Ascending aorta (tissue), 2 donors: ENCODE measurements around the gene RAB4A. TPM values are rescaled to one million over a fixed set of nuclear protein-coding genes. Genes with fewer than 3 reads are reported as not detected.
A peak's percentile ranks its signal among the peaks of the same experiment; 100 is the strongest.

Experiments
- DNase-seq, 2 donors: peaks; one replicate each; pipeline ENCODE4 v3.0.0-alpha.2; 2019; ENCODE audit warnings: low spot score in 2 of 2
- H3K27ac ChIP-seq, 2 donors: fragments of 200-600 bp; sonication (generic); one replicate each; pipeline ENCODE4 v1.5.1; 2016 to 2017; ENCODE audit warnings: mild to moderate bottlenecking in 1 of 2
- H3K27me3 ChIP-seq: fragments of 200-600 bp; sonication (generic); one replicate; pipeline ENCODE4 v1.5.1; 2017
- H3K36me3 ChIP-seq, 2 donors: fragments of 200-600 bp; sonication (generic); one replicate each; pipeline ENCODE4 v1.5.1; 2016
- H3K4me1 ChIP-seq, 2 donors: fragments of 200-600 bp; sonication (generic); one replicate each; pipeline ENCODE4 v1.5.1; 2016 to 2017; ENCODE audit warnings: mild to moderate bottlenecking in 1 of 2
- H3K4me3 ChIP-seq, 2 donors: fragments of 200-600 bp; sonication (generic); one replicate each; pipeline ENCODE4 v1.5.1; 2016 to 2017; ENCODE audit warnings: mild to moderate bottlenecking in 1 of 2
- H3K9me3 ChIP-seq, 2 donors: fragments of 200-600 bp; sonication (generic); one replicate each; pipeline ENCODE4 v1.5.1; 2016
- intact Hi-C: fragments of 100-400 bp; cut with DNase I; formaldehyde crosslinking; loops from one replicate; pipeline ENCODE4 v1.15.1; 2023
- total RNA-seq: library from RNA; depleted of rRNA; stranded (reverse); fragments of >200 nt; gene quantifications from one replicate; pipeline ENCODE4 v1.1.0, GENCODE V29; 2016
- TF ChIP-seq, protein P1 (sequence below), 3 experiments: fragments of 200-600 bp in 2 of 3; fragments of 450-650 bp in 1 of 3; sonication (generic) in 2 of 3; IDR thresholded peaks; one replicate each; pipeline ENCODE4 v1.5.1; 2016 to 2019; ENCODE audit warnings: antibody characterized with exemption in 3 of 3, mild to moderate bottlenecking in 1 of 3, moderate library complexity in 1 of 3

RAB4A gene
- total RNA-seq, 1 donor from 2014 or later, result 6.0 TPM

DNA sequence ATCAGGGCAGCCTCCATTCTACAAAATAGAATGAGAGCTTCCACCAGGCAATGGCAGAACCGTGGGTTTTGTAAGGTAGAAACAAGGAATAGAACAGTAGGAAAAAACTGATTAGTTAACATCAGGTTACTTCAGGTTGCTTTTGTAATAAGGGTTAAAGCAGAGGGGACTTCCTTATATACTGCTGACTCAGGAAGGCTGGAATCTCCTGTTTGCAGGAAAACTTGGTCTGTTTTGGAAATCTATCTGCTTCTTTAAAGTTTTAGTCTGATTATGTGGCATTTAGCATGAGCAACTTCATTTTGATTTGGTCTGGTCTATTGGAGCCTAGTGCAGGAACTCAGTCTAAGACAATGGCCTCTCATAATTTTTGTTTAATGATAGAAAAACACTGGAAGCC is 32.7 kb upstream of the RAB4A start:
- DNase-seq, result no peak
- Histone ChIP-seq H3K27ac (no peak overlapping the region), H3K27me3 (no peaks in the 10 kb centered on the region), H3K36me3 (no peaks in the 10 kb centered on the region), H3K4me3 (no peak overlapping the region), H3K4me1 (no peaks in the 10 kb centered on the region), H3K9me3 (no peaks in the 10 kb centered on the region)
- TF ChIP-seq, protein P1, sequence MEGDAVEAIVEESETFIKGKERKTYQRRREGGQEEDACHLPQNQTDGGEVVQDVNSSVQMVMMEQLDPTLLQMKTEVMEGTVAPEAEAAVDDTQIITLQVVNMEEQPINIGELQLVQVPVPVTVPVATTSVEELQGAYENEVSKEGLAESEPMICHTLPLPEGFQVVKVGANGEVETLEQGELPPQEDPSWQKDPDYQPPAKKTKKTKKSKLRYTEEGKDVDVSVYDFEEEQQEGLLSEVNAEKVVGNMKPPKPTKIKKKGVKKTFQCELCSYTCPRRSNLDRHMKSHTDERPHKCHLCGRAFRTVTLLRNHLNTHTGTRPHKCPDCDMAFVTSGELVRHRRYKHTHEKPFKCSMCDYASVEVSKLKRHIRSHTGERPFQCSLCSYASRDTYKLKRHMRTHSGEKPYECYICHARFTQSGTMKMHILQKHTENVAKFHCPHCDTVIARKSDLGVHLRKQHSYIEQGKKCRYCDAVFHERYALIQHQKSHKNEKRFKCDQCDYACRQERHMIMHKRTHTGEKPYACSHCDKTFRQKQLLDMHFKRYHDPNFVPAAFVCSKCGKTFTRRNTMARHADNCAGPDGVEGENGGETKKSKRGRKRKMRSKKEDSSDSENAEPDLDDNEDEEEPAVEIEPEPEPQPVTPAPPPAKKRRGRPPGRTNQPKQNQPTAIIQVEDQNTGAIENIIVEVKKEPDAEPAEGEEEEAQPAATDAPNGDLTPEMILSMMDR (IDR thresholded peaks at IDR 0.05), result no peak
- intact Hi-C loops, result no loop called here

DNA sequence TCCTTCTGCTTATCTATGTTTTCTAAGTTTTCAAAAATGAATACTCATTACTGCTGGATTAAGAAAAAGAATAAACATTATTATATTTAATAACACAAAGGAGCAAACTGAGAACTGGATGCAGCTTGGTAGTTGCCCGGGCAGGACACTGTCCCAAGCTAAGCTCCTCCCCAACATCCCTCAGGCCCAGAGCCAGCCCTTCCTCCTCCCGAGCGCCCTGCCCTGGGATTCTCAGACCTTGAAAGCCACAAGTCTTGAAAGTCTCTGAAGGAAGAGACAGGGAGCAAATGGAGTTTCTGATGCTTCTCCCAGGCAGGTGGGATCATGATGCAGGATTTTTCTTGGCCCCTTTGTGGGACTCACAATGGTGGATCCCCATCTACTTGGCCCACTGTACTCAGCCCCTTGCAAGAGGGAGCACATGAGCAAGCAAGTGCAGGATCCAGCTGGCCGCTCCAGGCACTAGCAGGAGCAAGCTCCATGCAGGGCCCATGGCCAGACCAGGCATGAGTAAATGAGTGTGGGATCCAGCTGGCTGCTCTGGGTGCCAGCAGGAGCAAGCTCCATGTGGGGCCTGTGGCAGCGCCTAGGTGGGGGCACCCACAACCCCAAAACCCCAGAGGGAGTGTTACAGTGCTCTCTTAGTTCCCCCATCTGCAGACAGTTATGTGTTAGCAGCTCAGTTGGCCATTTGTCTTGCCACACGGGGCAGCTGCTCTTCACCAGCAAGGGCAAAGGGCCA is 32.1 kb upstream of the RAB4A start:
- Histone ChIP-seq H3K27ac (no peak overlapping the region), H3K4me3 (no peak overlapping the region), H3K4me1 (no peaks in the 10 kb centered on the region), H3K9me3 (peaks cover 0 to 3% of the 10 kb centered on the region in 2 donors), H3K36me3 (no peaks in the 10 kb centered on the region), H3K27me3 (no peaks in the 10 kb centered on the region)
- no peak for DNase-seq
- intact Hi-C loops, result no loop called here
- TF ChIP-seq, protein P1 (IDR thresholded peaks at IDR 0.05), result no peak

DNA sequence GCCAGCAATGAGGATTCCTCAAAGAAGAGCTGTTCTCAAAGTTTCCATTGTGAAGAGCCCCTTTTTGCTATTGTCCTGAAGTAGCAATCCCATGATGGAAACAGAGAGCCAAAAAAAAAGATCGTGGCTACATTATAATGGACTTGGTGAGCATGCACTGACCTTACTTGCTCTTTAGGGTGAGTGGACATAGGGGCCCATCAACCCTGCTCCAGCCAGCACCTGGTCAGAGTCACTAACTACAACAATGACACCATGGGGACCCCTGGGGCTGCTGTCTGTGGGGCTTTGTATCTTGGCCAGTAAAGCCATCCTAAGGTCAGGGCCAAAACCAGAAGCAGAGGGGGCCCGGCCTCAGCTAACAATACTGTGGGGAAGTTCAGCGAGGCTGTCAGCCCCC is 30.4 kb upstream of the RAB4A start:
- peak in 1 of 2 donors; percentile 49 for DNase-seq
- H3K4me3 ChIP-seq, result no peak overlapping the region
- intact Hi-C loops, result no loop called here
- peaks cover 0 to 12% of the 10 kb centered on the region in 2 donors for H3K9me3 ChIP-seq
- H3K27ac ChIP-seq, result no peak overlapping the region
- H3K4me1 ChIP-seq, result no peaks in the 10 kb centered on the region
- H3K36me3 ChIP-seq, result no peaks in the 10 kb centered on the region
- H3K27me3 ChIP-seq, result no peaks in the 10 kb centered on the region
- TF ChIP-seq, protein P1 (IDR thresholded peaks at IDR 0.05), result no peak

DNA sequence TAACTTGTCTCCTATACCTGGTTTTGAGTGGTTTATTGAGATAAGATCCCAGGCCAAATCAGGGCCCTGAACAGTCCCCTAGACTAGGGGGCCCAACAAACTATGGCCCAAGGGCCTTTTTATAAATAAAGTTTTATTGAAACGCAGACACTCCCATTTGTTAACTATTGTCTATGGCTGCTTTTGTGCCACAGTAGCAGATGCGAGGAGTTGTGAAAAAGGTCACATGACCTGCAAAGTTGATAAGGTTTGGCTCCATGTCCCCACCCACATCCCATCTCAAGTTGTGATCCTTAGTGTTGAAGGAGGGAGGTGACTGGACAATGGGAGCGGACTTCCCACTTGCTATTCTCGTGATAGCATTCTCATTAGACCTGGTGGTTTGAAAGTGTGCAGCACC is 29.5 kb upstream of the RAB4A start:
- H3K4me3 ChIP-seq, result no peak overlapping the region
- DNase-seq, result peak in 1 of 2 donors; percentile 2
- intact Hi-C loops, result no loop called here
- TF ChIP-seq, protein P1 (IDR thresholded peaks at IDR 0.05), result no peak
- peaks cover 0 to 12% of the 10 kb centered on the region in 2 donors for H3K9me3 ChIP-seq
- no peaks in the 10 kb centered on the region for H3K36me3 ChIP-seq
- no peaks in the 10 kb centered on the region for H3K4me1 ChIP-seq
- no peak overlapping the region for H3K27ac ChIP-seq
- no peaks in the 10 kb centered on the region for H3K27me3 ChIP-seq

DNA sequence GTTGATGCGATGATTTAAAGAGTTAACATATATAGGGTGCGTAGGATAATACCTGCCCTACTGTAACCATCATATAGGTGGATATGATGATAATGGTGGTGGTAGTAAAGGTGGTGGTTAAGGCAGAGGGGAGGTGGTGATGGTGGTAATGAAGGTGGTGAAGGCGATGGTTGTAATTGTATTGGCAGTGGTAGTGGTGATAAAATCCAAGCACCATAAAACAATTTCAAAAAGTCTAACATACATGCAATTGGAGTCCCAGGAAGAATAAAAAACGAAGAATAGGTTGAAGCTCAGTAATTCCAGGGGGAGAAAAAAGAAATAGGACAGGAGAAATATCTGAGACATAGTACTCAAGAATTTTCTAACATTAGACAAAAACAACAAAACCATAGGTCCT is 27.3 kb upstream of the RAB4A start:
- Histone ChIP-seq H3K9me3 (peaks cover 0 to 12% of the 10 kb centered on the region in 2 donors), H3K27me3 (no peaks in the 10 kb centered on the region), H3K4me1 (no peaks in the 10 kb centered on the region), H3K36me3 (no peaks in the 10 kb centered on the region), H3K27ac (no peak overlapping the region), H3K4me3 (no peak overlapping the region)
- intact Hi-C loops, result no loop called here
- TF ChIP-seq, protein P1 (IDR thresholded peaks at IDR 0.05), result no peak
- no peak for DNase-seq
